ENCODE results near the gene PRKN.

PRKN gene

DNA sequence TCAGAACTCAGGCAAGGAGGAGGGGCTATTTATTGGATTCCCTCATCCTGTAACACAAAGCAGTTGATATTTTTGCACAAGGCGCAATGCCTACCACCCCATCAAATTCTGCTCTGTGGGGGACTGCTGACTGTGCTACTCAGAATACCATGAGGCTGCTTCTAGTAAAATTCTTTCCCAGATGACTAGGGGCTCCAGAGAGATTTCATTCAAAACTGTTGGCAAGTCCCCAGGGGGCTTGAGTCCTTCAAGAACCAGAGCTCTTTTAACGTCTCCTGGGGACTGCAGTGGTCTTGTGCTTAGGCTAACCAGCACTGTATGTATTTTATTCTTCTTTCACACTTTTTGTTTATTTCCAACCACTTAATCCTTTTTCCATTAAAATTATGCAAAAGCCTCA is 1087.8 kb downstream of the PRKN start:
- TF ChIP-seq, protein P1, sequence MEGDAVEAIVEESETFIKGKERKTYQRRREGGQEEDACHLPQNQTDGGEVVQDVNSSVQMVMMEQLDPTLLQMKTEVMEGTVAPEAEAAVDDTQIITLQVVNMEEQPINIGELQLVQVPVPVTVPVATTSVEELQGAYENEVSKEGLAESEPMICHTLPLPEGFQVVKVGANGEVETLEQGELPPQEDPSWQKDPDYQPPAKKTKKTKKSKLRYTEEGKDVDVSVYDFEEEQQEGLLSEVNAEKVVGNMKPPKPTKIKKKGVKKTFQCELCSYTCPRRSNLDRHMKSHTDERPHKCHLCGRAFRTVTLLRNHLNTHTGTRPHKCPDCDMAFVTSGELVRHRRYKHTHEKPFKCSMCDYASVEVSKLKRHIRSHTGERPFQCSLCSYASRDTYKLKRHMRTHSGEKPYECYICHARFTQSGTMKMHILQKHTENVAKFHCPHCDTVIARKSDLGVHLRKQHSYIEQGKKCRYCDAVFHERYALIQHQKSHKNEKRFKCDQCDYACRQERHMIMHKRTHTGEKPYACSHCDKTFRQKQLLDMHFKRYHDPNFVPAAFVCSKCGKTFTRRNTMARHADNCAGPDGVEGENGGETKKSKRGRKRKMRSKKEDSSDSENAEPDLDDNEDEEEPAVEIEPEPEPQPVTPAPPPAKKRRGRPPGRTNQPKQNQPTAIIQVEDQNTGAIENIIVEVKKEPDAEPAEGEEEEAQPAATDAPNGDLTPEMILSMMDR (IDR thresholded peaks at IDR 0.05), result no peak
- Mint-ChIP-seq H3K4me3 (no peak overlapping the region), H3K27ac (no peak overlapping the region), H3K4me1 (peaks cover 6% of the 10 kb centered on the region), H3K36me3 (ENCODE audit: low read depth) (no peaks in the 10 kb centered on the region), H3K27me3 (ENCODE audit: low read depth, poor library complexity) (peaks cover 8% of the 10 kb centered on the region), H3K9me3 (peaks cover 4% of the 10 kb centered on the region)
- DNase-seq, result no peak

DNA sequence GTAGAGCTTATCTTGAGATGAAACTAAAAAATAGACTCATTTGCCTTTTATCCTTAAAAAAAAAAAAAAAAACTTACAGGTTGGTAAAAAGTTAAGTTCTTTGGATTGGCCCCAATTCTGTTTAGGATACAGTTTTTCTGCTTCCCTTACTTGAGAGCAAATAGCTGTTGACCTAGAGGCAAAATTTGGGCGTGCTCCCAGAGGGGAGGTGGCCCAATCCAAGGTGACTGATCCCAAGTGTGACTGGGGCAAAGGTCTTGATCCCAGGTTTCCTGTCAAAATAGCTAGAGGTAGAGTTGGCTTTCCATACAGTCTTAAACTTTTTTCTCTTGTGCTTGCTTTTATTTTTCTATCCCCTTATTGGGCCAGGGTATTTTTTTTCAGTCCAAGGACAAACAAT is 1089.9 kb downstream of the PRKN start:
- TF ChIP-seq, protein P1 (IDR thresholded peaks at IDR 0.05), result no peak
- no peak overlapping the region for H3K4me3 Mint-ChIP-seq
- H3K27ac Mint-ChIP-seq, result no peak overlapping the region
- no peaks in the 10 kb centered on the region for H3K36me3 Mint-ChIP-seq (ENCODE audit: low read depth)
- H3K4me1 Mint-ChIP-seq, result peaks cover 6% of the 10 kb centered on the region
- peaks cover 4% of the 10 kb centered on the region for H3K9me3 Mint-ChIP-seq
- peaks cover 8% of the 10 kb centered on the region for H3K27me3 Mint-ChIP-seq (ENCODE audit: low read depth, poor library complexity)
- DNase-seq, result no peak

DNA sequence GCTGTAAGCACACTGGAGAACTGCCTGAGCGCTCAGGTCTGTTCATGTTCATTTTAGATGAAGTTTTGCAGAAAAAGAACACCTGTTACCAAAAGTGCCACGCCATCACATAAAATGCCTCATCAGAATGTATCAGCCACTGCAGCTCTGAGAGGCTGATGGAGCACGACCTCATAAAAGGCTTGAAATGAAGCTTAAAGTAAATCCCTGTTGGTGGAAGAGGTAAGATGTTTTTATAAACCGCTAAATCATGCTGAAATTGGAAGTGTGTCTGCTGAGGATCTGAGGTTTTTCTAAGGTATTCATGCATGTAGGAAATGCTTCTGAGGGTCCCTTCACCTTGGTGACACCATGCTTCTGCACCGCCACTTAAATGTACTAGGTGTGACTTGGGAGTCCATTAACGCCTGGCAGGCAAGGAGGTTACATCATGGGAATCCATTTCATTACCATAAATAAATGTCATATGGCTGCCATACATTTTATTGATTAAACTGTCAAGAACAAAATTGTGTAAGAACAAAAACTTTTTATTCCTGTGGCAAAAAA is 1090.6 kb downstream of the PRKN start:
- TF ChIP-seq, protein P1 (IDR thresholded peaks at IDR 0.05), result no peak
- DNase-seq, result no peak
- peaks cover 4% of the 10 kb centered on the region for H3K9me3 Mint-ChIP-seq
- peaks cover 6% of the 10 kb centered on the region for H3K4me1 Mint-ChIP-seq
- H3K27me3 Mint-ChIP-seq (ENCODE audit: low read depth, poor library complexity), result peaks cover 8% of the 10 kb centered on the region
- H3K36me3 Mint-ChIP-seq (ENCODE audit: low read depth), result no peaks in the 10 kb centered on the region
- H3K4me3 Mint-ChIP-seq, result no peak overlapping the region
- no peak overlapping the region for H3K27ac Mint-ChIP-seq

DNA sequence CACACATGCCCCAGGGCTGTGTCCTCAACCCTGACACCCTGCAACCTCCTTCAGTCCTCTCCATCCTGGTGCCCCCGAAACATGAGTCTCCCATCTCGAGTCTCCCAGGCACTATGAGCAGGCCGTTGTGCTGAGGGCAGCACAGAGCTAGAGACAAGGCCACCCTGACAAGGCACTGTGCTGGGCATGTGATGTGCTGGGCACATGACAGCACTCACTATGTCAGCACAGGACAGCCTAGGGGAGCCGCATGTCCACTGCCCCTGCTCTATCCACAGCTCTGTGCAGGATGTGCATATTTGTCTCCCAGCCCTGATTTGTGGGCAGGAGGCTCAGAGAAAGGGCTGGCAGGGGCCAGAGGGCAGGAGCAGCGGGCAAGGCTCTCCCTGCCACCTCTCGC is 1091.6 kb downstream of the PRKN start:
- Mint-ChIP-seq H3K36me3 (ENCODE audit: low read depth) (no peaks in the 10 kb centered on the region), H3K4me1 (peaks cover 6% of the 10 kb centered on the region), H3K27me3 (ENCODE audit: low read depth, poor library complexity) (peaks cover 8% of the 10 kb centered on the region), H3K27ac (no peak overlapping the region), H3K4me3 (no peak overlapping the region), H3K9me3 (peaks cover 4% of the 10 kb centered on the region)
- no peak for DNase-seq
- TF ChIP-seq, protein P1 (IDR thresholded peaks at IDR 0.05), result no peak

DNA sequence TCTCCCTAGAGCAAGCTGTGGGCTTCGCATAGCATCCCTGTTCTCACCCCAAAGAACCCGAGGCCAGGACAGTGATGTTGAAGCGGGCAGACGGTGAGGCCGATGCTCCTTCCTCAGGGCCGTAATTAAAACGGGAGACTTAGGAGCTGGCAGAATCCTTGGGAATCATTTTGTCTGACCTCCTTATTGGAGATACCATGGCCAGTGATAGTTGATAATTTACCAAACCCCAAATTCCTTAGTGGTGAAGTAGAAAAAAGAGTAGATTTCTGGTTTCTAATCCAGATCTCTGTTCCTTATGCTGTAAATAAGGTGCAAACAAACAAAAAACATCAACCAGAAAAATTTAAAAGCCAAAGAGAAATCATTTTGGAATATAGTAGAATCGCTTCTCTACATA is 1092.7 kb downstream of the PRKN start:
- TF ChIP-seq, protein P1 (IDR thresholded peaks at IDR 0.05), result no peak
- Mint-ChIP-seq H3K27ac (no peak overlapping the region), H3K4me1 (peaks cover 6% of the 10 kb centered on the region), H3K9me3 (peaks cover 4% of the 10 kb centered on the region), H3K4me3 (no peak overlapping the region), H3K27me3 (ENCODE audit: low read depth, poor library complexity) (peaks cover 12% of the 10 kb centered on the region), H3K36me3 (ENCODE audit: low read depth) (no peaks in the 10 kb centered on the region)
- DNase-seq, result no peak

DNA sequence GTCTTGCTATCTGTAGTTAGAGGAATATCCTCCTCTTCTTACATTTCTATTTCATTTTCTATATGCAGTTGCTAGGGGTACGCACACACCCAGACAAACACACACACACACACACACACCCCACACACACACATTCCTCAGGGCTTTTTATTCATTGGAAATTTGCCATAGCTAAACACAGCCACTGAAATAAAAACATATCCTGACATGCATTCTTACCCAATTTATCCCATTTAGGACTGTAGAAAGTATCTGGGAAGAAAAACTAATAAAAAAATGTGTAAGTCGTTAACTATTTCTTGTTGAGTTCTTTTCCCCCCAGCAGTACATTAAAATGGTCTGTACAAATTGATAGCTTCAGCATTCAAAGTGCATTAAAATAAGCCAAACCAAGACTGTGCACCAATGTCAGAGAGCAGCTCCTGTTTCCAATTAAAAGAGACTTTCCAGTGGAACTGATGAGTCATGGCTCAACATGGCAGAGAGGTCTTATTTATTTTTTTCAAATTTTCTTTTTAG is 1095.8 kb downstream of the PRKN start:
- H3K9me3 Mint-ChIP-seq, result peaks cover 6% of the 10 kb centered on the region
- no peak overlapping the region for H3K4me3 Mint-ChIP-seq
- H3K36me3 Mint-ChIP-seq (ENCODE audit: low read depth), result no peaks in the 10 kb centered on the region

More for the DNA sequence above, 1095.8 kb downstream of the PRKN start:
- peaks cover 6% of the 10 kb centered on the region for H3K27me3 Mint-ChIP-seq (ENCODE audit: low read depth, poor library complexity)
- DNase-seq, result no peak
- no peak overlapping the region for H3K27ac Mint-ChIP-seq
- peaks cover under 1% of the 10 kb centered on the region for H3K4me1 Mint-ChIP-seq
- TF ChIP-seq, protein P1 (IDR thresholded peaks at IDR 0.05), result no peak

All from nephron progenitor cell (in vitro differentiated cells).